ENCODE results near the gene C1orf174.
A peak's percentile ranks its signal among the peaks of the same experiment; 100 is the strongest.
"Not testable (repeated sequence)": the region's sequence is repeated elsewhere in the genome, so short reads cannot be mapped to it uniquely, and the experiment has no call there.

The C1orf174 gene

GRCh38 chr1:3925762-3926161 is 25.7 kb upstream of the C1orf174 start:
- no peak for DNase-seq (ENCODE audit: low read depth in 2 of 2)

DNA sequence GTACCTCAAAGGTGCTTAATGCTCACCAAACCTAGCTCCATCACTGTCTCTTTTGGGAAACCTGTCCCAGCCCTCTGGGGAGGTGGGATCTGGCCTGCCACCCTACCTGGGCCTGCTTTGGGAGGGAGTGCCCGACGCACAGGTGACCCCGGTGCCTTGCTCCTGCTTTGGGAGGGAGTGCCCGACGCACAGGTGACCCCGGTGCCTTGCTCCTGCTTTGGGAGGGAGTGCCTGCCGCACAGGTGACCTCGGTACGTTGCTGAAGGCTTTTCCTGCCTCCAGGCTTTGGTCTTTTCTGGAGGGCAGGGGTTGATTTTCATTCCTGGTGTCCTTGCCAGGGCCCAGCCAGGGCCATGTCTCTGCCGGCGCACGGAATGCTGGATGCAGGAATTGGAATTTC is 25.2 kb upstream of the C1orf174 start:
- DNase-seq (ENCODE audit: low read depth in 2 of 2): no peak

GRCh38 chr1:3924825-3925220 is 24.8 kb upstream of the C1orf174 start:
- DNase-seq (ENCODE audit: low read depth in 2 of 2): no peak

GRCh38 chr1:3924186-3924824 is 24.2 kb upstream of the C1orf174 start:
- DNase-seq (ENCODE audit: low read depth in 2 of 2): no peak

DNA sequence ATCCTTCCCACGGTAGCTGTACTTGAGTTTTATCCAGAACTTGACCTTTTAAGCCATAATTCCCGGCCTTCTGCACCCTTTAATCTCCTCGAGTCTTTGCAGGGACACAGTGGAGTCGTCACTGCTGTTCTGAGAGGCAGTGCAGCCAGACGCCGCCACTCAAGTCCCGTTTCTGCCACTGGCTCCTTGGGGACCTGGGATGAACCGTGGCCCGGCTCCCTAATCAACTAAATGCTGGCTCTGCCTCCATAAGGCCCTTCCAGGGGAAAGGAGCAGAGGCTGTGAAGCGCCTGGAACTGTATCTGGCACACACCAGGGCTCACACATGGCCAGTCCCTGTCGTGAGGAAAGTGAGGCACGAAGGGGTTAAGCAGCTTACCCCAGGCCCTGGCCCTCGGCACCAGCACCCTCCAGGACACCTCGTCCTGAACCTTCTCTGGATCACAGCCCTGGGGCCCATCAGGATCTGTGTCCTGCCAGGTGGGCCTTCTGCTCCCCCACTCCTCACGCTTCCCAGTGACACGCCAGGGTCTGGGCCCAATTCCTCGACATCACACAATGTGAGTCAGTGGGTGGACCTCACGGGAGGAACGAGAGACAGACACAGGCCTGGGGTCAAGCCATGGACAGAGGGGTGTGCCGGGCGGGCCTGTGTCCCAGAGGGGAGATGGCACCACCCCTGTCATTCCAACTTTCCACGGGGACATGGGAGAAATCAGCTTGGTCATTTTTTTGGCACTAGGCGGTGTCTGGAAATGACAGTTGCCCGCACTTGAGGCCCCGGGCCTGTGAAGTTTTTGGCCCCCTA is 23.5 kb upstream of the C1orf174 start:
- no peak for DNase-seq (ENCODE audit: low read depth in 2 of 2)

- DNase-seq (ENCODE audit: low read depth in 2 of 2): no peak
These were observed 22.8 kb upstream of the C1orf174 start for GRCh38 chr1:3922851-3923250.

- DNase-seq (ENCODE audit: low read depth in 2 of 2): no peak
These were observed 22.2 kb upstream of the C1orf174 start for GRCh38 chr1:3922201-3922725.

- no peak for DNase-seq (ENCODE audit: low read depth in 2 of 2)
These were observed 21.7 kb upstream of the C1orf174 start for GRCh38 chr1:3921765-3922164.

- DNase-seq (ENCODE audit: low read depth in 2 of 2): no peak
These were observed 19.6 kb upstream of the C1orf174 start for GRCh38 chr1:3919706-3920105.

DNA sequence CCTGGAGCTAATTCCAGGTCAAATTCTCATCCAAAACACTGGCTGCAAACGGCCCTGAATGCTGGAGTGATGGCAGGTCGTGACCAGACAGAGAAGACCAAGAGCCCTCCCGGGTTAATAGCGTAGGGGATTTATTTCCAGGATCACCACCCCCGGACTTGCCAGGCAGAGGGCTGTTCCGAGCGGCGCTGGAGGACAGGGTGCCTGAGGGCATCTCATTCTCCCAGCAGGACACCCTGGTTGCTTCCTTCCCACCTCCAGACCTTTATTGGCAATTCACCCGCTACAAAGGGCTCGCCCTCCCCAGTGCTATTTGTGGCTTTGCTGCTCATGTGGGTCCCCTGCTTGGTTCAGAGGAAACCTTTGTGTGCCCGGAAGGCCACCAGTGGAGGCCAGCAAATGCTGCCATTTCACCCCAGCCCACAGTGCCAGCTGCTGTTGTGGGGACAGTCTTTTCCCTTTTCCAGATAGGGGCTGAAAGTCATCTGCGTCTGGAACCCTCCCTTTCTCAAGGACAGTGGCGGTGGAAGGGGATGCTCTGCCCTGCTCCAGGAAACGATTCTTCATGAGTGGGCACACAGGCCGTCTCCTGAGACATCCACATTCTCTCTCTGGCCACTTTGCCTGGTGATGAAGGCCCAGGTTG is 19.0 kb upstream of the C1orf174 start:
- no peak for DNase-seq (ENCODE audit: low read depth in 2 of 2)

GRCh38 chr1:3918359-3918758 is 18.3 kb upstream of the C1orf174 start:
- DNase-seq (ENCODE audit: low read depth in 2 of 2): not testable (repeated sequence)

- DNase-seq (ENCODE audit: low read depth in 2 of 2): no peak
These were observed 17.7 kb upstream of the C1orf174 start for GRCh38 chr1:3917761-3918160.

GRCh38 chr1:3915551-3916121 is 15.6 kb upstream of the C1orf174 start:
- no peak for DNase-seq (ENCODE audit: low read depth in 2 of 2)

DNA sequence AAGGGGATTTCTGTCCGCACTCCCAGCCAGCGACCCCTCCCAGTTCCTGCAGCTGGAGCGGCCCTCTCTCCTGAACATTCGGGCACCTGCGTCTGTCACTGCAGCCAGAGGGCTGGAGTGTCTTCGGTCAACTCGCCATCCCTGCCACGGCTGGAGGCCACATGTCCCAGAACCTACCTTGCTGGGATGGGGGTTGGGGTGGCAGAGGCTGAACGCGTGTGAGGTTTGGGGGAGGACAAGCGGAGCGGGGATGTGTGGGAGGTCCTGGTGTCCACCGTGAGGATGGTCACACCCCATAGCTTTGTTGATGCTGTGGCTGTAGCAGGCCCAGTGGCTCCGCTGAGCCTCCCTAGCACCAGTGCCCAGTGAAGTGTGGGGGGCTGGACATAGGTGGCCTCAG is 14.8 kb upstream of the C1orf174 start:
- DNase-seq (ENCODE audit: low read depth in 2 of 2): no peak

GRCh38 chr1:3914331-3914851 is 14.3 kb upstream of the C1orf174 start:
- no peak for DNase-seq (ENCODE audit: low read depth in 2 of 2)

DNA sequence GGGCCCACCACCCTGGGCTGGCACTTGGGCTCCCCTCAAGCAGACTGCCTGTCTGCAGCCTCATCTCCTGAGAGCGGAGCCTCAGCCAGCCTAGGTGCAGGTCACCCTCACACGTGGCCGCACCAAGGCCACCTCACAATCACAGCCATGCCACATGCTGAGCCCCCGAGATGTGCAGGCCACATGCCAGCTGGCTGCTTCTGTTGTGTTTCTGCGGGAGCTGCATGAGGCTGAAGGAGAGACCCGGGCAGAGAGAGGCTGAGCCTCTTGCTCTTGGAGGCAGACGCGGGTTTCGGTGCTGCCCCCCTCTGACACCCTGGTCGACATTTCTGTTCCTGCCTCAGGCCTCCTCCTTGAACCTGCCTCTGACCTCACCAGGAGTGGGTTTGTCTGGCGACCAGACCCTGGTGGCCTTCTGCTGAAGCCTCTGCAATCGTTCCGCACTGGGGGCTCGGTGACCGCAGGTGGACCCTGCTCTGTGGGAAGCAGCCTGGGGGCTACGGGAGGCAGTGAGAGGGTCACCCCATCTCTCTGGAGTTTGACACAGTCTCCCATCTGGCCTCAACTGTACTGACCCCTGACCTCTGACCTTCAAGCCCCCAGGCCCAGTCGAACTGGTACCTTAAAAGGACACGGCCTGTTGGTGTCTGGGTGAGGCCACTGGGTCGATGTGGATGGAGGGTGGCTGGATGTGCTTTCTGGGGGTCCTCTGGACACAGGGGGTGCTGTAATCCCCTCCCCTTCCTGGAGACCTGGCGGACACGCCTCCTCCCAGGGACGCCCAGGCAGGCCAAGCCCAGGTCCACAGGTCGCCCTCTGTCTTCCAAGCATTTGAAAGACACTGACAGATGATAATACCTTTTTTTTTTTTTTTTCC is 13.0 kb upstream of the C1orf174 start:
- DNase-seq (ENCODE audit: low read depth in 2 of 2): no peak

DNA sequence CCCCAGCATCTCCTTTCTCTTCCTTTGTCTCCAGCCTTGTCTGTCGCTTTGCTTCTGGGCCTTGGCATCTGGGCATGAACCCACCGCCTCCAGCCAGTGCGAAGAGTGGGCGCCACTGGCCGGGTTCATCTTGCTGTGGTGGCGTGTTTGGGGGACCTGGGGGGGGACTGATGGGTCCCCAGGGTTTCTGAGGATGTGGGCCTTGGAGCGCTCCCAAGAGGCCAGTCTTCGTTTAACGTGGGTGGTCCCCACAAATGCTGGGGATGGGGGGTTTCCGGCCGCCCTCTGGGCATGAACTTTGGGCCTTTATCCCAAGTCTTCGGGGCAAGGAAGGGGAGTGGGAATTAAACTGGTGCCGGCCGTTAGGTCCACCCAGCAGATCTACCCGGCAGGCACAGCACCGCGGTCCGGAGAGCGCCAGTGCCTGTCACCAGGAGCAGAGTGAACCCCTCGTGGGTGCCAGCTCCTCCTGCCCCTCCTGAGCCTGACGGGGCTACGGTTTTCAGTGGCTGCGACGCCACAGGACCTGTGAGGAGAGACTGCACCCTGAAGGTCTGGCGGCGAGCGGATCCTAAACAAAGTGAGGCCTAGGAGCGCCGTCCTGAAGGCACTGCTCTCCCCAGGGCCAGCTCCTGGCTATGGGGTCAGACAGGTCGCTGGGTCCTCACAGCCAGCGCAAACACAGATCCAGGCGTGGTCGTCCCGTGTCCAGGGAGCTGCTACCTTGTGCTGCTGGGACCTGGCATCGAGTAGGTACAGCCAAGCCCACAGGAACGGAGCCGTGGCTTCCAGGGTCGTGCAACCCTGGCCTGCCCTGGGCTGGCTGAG is 12.1 kb upstream of the C1orf174 start:
- DNase-seq (ENCODE audit: low read depth in 2 of 2): no peak

- peak; percentile 62 to 68 for DNase-seq (ENCODE audit: low read depth in 2 of 2)
These were observed 11.1 kb upstream of the C1orf174 start for GRCh38 chr1:3910857-3911845.

Measured in stimulated activated CD8-positive, alpha-beta memory T cell treated with anti-CD3 and anti-CD28 coated beads, Interleukin-2, amount 100 ng/mL, for 48 hours (primary cell).